ENCODE results near the gene CELA2B. TPM values are rescaled to one million over a fixed set of nuclear protein-coding genes. Genes with fewer than 3 reads are reported as not detected.
A peak's percentile ranks its signal among the peaks of the same experiment; 100 is the strongest.
"Not testable (repeated sequence)": the region's sequence is repeated elsewhere in the genome, so short reads cannot be mapped to it uniquely, and the experiment has no call there.

Gene CELA2B
- total RNA-seq, 1 donor from 2014 or later, result not detected

DNA sequence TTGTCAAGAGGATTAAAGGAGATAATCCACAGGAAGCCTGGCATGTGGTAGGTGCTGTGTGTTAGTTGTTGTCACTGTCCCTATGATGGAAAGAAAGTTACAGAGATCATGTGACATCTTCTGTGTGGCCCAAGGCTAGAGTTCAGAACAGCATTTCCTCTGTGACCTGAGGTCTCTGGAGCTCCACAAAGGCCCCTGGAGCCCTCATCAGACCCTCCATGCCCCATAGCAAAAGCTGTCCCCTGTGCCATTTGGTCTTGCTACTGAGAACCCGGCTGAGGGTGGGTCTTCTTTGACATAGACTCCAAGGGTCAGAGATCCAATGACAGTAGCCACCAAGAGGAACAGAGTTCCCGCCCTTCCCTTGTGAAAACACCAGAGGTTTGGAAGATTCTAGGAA lies 8.1 kb downstream of the CELA2B start:
- no peak overlapping the region for H3K27ac ChIP-seq
- H3K9me3 ChIP-seq, result no peaks in the 10 kb centered on the region
- no peaks in the 10 kb centered on the region for H3K4me1 ChIP-seq
- no peak for ATAC-seq
- no peaks in the 10 kb centered on the region for H3K36me3 ChIP-seq
- H3K27me3 ChIP-seq, result no peaks in the 10 kb centered on the region
- intact Hi-C loops (cut with DNase I), result no loop called here
- H3K4me3 ChIP-seq, result no peak overlapping the region
- no peak for DNase-seq
- TF ChIP-seq, protein P1, sequence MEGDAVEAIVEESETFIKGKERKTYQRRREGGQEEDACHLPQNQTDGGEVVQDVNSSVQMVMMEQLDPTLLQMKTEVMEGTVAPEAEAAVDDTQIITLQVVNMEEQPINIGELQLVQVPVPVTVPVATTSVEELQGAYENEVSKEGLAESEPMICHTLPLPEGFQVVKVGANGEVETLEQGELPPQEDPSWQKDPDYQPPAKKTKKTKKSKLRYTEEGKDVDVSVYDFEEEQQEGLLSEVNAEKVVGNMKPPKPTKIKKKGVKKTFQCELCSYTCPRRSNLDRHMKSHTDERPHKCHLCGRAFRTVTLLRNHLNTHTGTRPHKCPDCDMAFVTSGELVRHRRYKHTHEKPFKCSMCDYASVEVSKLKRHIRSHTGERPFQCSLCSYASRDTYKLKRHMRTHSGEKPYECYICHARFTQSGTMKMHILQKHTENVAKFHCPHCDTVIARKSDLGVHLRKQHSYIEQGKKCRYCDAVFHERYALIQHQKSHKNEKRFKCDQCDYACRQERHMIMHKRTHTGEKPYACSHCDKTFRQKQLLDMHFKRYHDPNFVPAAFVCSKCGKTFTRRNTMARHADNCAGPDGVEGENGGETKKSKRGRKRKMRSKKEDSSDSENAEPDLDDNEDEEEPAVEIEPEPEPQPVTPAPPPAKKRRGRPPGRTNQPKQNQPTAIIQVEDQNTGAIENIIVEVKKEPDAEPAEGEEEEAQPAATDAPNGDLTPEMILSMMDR (IDR thresholded peaks at IDR 0.05), result no peak

- H3K27me3 ChIP-seq; H3K9me3 ChIP-seq; ATAC-seq; H3K4me3 ChIP-seq; H3K36me3 ChIP-seq; intact Hi-C loops (cut with DNase I); DNase-seq; H3K27ac ChIP-seq; H3K4me1 ChIP-seq: not testable (repeated sequence)
These were observed 8.5 kb downstream of the CELA2B start for GRCh38 chr1:15484443-15484842.

DNA sequence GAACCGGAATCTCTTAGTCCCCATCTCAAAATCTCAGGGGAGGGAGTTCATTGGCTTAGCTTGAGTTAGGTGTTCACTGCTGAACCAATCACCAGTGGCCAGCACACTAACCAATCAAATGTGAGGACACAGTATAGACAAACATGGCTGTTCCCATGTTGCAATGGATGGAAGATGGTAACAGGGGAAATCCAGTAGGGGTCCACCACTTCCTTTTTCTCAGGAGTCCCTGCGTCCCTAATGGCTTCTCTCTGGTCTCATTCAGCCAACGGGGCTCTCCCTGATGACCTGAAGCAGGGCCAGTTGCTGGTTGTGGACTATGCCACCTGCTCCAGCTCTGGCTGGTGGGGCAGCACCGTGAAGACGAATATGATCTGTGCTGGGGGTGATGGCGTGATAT lies 9.7 kb downstream of the CELA2B start:
- Histone ChIP-seq H3K4me3 (no peak overlapping the region), H3K27ac (no peak overlapping the region), H3K27me3 (no peaks in the 10 kb centered on the region), H3K9me3 (no peaks in the 10 kb centered on the region), H3K4me1 (no peaks in the 10 kb centered on the region), H3K36me3 (no peaks in the 10 kb centered on the region)
- intact Hi-C loops (cut with DNase I), result no loop called here
- no peak for ATAC-seq
- TF ChIP-seq, protein P1 (IDR thresholded peaks at IDR 0.05), result no peak
- DNase-seq, result no peak

DNA sequence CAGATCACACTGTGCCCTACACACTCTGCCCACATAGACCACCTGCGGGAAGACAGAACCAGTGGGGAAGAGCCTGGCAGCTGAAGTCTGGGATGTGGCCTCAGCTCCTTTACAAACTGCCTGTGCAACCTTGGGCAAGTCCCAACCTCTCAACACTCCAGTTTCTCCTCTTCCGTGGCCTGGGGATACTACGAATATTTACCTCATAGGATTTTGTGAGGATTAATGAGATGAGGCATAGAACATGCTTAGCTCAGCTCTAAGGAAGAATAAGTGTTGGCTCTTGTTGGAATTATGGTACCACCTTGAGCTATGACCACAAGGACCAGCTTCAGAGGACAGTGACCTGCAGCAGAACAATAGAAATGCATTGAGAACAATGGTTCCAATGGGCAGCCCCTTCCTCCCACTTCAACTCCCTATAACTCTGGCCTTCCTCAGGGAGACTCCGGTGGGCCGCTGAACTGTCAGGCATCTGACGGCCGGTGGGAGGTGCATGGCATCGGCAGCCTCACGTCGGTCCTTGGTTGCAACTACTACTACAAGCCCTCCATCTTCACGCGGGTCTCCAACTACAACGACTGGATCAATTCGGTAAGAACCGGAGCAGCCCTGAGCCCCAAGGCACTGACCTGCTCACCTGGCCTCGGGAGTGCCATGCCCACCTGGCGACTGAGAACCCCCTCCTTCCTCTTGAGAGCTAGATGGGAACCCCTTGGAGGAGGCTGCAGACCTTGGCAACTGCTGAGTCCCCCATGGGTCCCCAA lies 11.1 kb downstream of the CELA2B start:
- ATAC-seq; intact Hi-C loops (cut with DNase I); H3K4me1 ChIP-seq; H3K36me3 ChIP-seq; DNase-seq; H3K9me3 ChIP-seq; H3K27ac ChIP-seq; H3K4me3 ChIP-seq; H3K27me3 ChIP-seq: not testable (repeated sequence)

DNA sequence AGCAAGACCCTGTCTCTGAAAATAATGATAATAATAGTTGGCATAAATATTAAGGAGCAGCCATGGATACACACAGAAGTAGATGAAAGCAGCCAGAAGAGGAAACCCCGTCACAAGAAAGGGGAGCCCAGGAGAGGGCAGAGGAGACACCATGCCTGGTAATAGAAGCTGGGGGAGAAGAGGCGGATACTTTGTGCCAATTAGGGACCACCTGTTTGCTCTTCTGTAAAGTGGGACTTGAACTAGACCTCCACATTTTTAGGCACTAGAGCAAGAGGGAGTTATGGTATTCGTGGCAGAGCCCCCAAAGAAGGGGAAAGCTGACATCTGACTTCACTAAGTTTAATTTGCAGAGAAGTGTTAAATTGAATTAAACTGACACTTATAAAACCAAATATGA lies 12.5 kb downstream of the CELA2B start:
- H3K27me3 ChIP-seq, result no peaks in the 10 kb centered on the region
- intact Hi-C loops (cut with DNase I), result no loop called here
- H3K9me3 ChIP-seq, result no peaks in the 10 kb centered on the region
- DNase-seq (no peak), ATAC-seq (no peak)
- TF ChIP-seq, protein P1 (IDR thresholded peaks at IDR 0.05), result no peak
- no peaks in the 10 kb centered on the region for H3K4me1 ChIP-seq
- H3K27ac ChIP-seq, result no peak overlapping the region
- peaks cover 16% of the 10 kb centered on the region for H3K36me3 ChIP-seq
- H3K4me3 ChIP-seq, result no peak overlapping the region

DNA sequence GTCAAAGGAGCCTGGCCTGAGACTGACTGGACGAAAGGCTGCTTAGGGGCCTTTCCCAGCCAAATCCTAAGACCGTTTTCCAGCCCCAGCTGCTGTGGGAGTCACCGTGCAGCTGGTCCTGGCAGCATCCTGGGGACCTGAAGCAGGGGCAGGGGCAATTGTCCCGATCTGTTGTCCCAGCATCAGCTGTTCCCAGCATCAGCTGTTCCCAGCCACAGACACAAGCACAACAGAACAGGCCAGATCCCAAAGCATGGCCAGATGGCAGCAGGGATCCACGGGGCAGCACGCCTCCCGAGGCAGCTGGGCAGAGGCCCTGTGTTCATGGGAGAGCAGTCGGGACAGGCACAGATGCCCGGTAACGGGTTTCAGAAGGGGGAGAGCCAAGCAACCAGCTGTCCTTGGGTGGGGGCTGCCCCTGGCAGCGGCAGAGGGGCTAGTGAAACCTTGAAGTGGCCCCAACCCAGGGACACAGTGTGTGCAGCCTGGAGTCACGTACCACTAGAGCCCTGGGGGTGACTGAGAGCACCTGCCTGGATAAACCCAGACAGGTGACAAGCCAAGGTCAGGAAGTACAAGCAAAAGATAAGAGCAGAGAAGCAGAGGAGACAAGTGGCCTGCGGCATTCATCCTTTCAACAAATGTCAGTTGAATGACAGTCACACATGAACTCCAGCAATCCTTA lies 13.3 kb downstream of the CELA2B start:
- ATAC-seq (peak; percentile 12), DNase-seq (no peak)
- no peaks in the 10 kb centered on the region for H3K4me1 ChIP-seq
- H3K9me3 ChIP-seq, result no peaks in the 10 kb centered on the region
- H3K36me3 ChIP-seq, result peaks cover 24% of the 10 kb centered on the region
- intact Hi-C loops (cut with DNase I), result no loop called here
- TF ChIP-seq, protein P1 (IDR thresholded peaks at IDR 0.05), result no peak
- H3K27ac ChIP-seq, result no peak overlapping the region
- no peaks in the 10 kb centered on the region for H3K27me3 ChIP-seq
- H3K4me3 ChIP-seq, result no peak overlapping the region

DNA sequence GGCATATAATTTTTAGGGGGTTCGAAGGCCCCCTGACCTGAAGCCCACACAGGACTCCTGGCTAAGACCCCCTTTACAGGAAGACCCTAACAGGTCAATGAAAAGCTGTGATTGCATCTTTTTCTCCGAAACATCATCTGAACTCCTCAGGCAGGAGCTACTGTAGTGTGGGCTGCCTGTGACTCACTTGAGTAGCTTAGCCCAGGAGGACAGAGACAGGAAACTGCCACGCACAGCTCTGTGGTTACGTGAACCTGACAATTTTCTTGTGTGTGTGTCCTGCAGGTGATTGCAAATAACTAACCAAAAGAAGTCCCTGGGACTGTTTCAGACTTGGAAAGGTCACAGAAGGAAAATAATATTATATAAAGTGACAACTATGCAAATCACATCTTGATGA lies 15.1 kb downstream of the CELA2B start:
- ATAC-seq; intact Hi-C loops (cut with DNase I); H3K9me3 ChIP-seq; H3K4me3 ChIP-seq; H3K27me3 ChIP-seq; H3K4me1 ChIP-seq; H3K27ac ChIP-seq; DNase-seq: not testable (repeated sequence)
- H3K36me3 ChIP-seq, result peaks cover 35% of the 10 kb centered on the region
